Smooth muscle cell of the pulmonary artery (primary cell): ENCODE results near the gene GPR151. TPM values are rescaled to one million over a fixed set of nuclear protein-coding genes. Genes with fewer than 3 reads are reported as not detected.

Experiments used
- total RNA-seq: library from RNA; depleted of rRNA; stranded (reverse); fragments of >200 nt; gene quantifications from 2 replicates; pipeline ENCODE4 v1.2.3, GENCODE V29; 2014

The GPR151 gene
- not detected in 2 replicates for total RNA-seq

GRCh38 chr5:146516151-146516475 lies at the start of gene GPR151:
Gene GPR151, minus strand, starts transcription at chr5:146516190. Its CDS starts 77 bp downstream, at chr5:146516113.

Other genes with a start within 250 kb of the GPR151 start
- 0.07 and 0.10 TPM in 2 replicates for gene POU4F3, start 177.4 kb downstream of the GPR151 start, total RNA-seq
- 24.0 and 24.4 TPM in 2 replicates for gene TCERG1, start 68.9 kb downstream of the GPR151 start, total RNA-seq